HG03457 (cell line): Measurements from ENCODE around the gene MALAT1.
"Not testable (repeated sequence)": the region's sequence is repeated elsewhere in the genome, so short reads cannot be mapped to it uniquely, and the experiment has no call there.

Experiments used
- ATAC-seq: cut with Tn5 transposase; IDR thresholded peaks from one replicate; pipeline ENCODE4 v1.9.1; 2021; ENCODE audit warnings: moderate number of reproducible peaks; ENCODE audit not compliant: unreplicated experiment

MALAT1 gene

DNA sequence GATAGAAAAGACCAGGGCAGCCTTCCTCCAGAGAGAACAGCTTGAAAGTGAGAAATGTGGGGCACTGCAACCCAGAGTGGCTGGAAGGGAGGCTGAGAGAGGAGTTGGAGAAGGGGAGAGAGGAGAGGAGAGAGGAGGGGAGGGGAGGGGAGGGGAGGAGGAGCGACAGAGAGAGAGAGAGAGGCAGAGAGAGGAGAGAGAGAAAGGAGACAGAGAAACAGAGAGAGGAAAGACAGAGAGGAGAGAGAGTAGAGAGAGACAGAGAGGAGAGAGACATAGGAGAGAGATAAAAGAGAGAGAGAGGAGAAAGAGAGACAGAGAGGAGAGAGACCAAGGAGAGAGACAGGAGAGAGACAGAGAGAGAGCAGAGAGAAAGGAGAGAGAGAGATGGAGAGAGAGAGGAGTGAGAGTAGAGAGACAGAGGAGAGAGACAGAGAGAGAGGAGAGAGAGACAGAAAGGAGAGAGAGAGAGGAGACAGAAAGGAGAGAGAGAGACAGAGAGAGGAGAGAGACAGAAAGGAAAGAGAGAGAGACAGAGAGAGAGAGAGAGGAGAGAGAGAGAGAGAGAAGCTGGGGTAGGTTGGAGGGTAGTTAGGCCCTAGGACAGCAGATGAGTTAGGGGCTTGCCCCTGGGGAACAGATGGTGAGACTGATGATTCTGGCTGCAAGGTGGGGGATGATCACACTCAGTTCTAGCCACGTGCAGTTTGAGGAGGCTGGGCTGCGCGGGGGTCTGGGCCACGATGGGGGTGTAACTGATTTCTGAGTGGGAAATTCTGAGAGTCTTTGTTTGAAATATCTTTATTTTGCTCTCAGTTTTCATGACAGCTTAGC, 17.5 kb downstream of the MALAT1 start:
- no peak for ATAC-seq

DNA sequence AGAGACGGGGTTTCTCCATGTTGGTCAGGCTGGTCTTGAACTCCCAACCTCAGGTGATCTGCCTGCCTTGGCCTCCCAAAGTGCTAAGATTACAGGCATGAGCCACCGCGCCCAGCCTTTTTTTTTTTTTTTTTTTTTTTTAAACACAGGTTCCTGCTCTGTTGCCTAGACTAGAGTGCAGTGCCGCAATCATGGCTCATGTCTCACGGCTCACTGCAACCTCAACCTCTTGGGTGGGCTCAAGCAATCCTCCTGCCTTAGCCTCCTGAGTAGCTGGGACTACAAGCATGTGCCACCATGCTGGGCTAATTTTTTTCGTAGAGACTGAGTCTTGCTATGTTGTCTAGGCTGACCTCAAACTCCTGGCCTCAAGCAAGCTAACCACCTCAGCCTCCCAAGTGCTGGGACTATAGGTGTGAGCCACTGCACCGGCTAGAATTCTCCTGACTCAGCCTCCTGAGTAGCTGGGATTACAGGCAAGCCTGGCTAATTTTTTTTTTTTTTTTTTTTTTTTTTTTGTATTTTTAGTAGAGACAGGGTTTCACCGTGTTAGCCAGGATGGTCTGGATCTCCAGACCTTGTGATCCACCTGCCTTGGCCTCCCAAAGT, 20.2 kb downstream of the MALAT1 start:
- ATAC-seq, result not testable (repeated sequence)

DNA sequence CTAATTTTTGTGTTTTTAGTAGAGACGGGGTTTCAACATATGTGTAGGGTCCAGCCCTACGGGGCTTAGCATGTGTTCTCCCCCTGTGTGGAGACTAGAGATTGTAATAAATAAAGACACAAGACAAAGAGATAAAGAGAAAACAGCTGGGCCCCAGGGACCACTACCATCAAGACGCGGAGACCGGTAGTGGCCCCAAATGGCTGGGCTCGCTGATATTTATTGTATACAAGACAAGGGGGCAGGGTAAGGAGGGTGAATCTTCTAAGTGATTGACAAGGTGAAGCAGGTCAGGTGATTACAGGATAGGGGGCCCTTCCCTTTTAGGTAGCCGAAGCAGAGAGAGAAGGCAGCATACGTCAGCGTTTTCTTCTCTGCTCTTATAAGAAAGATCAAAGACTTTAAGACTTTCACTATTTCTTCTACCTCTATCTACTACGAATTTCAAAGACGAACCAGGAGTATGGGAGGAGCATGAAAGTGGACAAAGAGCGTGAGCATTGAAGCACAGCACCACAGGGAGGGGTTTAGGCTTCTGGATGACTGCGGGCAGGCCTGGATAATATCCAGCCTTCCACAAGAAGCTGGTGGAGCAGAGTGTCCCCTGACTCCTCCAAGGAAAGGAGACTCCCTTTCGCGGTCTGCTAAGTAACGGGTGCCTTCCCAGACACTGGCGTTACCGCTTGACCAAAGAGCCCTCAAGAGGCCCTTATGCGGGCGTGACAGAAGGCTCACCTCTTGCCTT, 23.1 kb downstream of the MALAT1 start:
- not testable (repeated sequence) for ATAC-seq

DNA sequence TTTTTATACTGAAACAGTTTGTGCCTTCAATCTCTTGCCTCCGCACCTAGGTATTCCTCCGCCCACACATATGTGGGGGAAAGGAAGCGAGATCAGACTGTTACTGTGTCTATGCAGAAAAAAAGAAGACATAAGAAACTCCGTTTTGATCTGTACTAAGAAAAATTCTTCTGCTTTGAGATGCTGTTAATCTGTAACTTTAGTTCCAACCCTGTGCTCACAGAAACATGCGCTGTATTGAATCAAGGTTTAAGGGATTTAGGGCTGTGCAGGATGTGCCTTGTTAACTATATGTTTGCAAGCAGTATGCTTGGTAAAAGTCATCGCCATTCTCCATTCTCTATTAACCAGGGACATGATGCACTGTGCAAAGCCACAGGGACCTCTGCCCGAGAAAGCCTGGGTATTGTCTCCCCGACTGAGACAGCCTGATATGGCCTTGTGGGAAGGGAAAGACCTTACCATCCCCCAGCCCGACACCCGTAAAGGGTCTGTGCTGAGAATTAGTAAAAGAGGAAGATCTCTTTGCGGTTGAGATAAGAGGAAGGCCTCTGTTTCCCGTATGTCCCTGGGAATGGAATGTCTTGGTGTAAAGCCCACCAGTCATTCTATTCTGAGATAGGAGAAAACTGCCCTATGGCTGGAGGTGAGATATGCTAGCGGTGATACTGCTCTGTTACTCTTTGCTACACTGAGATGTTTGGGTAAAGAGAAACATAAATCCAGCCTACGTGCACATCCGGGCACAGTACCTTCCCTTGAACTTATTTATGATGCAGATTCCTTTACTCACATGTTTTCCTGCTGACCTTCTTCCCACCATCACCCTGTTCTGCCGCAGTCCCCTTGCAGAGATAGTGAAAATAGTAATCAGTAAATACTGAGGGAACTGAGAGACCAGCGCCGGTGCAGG, 24.1 kb downstream of the MALAT1 start:
- not testable (repeated sequence) for ATAC-seq

DNA sequence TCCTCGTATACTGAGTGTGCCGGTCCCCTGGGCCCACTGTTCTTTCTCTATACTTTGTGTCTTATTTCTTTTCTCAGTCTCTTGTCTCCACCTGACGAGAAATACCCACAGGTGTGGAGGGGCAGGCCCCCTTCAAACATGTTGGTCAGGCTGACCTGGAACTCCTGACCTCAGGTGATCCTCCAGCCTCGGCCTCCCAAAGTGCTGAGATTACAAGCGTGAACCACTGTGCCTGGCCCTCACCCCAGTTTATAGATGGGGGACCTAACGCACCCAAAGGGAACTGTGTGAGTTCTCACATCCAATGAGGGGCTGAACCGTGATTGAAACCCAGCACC, 24.8 kb downstream of the MALAT1 start:
- ATAC-seq, result not testable (repeated sequence)

DNA sequence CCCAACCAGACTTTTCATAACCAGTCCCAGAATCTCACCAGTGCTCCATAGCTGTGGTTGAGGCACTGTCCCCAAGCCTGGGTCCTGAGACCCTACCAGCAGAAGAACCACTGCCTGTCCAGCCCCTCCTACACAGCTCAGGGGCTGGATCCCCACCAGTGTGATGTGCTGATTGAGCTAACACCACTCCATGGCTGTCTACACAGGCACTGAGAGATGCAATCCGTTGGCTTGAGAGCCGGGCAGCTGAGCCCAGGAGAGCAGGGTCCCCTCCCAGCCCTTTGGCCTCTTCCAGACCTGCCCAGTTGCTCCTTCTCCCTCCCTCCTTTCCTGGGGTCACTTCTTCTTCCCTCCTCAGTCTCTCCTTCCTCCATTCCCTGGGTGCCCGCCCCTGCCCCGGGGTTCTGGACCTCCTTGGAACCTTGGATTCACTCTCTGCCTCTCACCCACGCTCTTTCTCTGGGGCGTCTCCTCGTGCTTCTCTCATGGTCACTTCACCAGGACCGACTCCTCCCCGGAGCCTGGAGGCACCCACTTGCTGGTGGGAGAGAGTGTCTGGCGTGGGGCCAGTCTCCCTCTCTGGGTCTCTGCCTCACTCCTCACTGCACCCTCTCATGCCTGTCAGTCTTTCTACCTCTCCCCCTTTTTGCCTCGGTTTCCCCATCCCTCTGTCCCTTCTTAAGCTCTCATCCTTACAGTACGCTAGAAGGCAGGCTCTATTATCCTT, 25.3 kb downstream of the MALAT1 start:
- ATAC-seq, result no peak

DNA sequence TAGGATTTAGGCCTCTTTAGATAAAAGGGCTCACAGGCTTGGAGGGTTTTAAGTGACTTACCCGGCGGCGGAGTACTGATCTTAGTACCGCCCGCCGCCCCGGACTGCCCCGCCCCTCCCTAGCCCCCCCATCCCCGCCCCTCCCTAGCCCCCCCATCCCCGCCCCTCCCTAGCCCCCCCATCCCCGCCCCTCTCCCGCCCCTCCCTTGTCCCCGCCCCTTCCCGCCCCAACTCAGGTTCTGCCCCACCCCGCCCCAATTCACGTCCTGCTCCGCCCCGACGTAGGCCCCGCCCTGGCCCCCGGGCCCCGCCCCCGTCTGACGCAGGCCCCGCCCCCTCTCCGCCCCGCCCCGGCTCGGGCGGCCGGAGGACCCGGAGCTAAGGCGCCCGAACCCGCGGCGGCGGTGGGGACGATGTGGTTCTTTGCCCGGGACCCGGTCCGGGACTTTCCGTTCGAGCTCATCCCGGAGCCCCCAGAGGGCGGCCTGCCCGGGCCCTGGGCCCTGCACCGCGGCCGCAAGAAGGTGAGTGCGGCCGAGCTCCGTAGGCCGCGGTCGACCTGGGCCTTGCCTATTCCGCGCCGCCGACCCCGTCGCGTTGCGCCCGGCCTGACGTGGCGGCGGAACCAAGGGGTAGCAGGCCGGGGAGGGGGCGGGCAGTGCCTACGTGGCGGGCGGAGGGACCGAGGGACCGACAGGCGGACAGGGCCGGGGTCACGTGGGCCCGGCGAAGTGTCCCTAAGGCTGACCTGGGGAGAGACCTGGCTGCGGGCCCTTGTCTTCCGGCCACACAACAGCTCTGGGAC, 26.1 kb downstream of the MALAT1 start, which contains the start of gene SCYL1:
Gene SCYL1 (plus strand): TSS at position 343 of the 805 bp plus-strand sequence. CDS start 71 bp downstream, at position 414.
- no peak for ATAC-seq

DNA sequence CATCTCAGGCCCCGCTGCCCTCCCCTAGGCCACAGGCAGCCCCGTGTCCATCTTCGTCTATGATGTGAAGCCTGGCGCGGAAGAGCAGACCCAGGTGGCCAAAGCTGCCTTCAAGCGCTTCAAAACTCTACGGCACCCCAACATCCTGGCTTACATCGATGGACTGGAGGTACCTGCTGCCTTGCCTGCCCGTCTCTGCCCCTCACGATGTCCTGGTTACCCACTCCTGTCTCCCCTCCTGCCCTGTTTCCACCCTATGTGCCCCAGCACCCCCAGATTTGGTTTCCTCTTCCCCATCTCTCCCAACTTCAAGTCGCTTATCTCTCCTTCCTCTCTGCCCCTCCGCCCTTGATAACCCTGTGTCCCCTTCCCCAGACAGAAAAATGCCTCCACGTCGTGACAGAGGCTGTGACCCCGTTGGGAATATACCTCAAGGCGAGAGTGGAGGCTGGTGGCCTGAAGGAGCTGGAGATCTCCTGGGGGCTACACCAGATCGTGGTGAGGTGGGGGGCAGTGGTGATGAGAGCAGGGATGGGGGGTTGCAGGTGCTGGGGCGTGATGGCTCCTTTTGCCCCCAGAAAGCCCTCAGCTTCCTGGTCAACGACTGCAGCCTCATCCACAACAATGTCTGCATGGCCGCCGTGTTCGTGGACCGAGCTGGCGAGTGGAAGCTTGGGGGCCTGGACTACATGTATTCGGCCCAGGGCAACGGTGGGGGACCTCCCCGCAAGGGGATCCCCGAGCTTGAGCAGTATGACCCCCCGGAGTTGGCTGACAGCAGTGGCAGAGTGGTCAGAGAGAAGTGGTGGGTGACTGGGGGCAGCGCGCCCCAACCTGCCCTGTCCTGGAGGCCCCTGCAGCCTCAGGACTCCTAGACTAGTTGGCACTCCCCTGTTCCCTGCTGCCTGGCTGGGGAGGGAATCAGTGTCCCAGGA, 27.0 kb downstream of the MALAT1 start:
- no peak for ATAC-seq

DNA sequence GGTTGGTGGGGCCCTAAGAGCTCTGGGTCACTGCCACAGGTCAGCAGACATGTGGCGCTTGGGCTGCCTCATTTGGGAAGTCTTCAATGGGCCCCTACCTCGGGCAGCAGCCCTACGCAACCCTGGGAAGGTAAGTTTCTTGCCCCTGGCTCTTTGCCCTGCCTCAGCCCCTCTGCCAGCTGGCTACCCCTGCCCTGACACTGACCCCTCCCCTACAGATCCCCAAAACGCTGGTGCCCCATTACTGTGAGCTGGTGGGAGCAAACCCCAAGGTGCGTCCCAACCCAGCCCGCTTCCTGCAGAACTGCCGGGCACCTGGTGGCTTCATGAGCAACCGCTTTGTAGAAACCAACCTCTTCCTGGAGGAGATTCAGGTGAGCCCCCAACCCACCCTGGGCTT, 27.9 kb downstream of the MALAT1 start:
- no peak for ATAC-seq

DNA sequence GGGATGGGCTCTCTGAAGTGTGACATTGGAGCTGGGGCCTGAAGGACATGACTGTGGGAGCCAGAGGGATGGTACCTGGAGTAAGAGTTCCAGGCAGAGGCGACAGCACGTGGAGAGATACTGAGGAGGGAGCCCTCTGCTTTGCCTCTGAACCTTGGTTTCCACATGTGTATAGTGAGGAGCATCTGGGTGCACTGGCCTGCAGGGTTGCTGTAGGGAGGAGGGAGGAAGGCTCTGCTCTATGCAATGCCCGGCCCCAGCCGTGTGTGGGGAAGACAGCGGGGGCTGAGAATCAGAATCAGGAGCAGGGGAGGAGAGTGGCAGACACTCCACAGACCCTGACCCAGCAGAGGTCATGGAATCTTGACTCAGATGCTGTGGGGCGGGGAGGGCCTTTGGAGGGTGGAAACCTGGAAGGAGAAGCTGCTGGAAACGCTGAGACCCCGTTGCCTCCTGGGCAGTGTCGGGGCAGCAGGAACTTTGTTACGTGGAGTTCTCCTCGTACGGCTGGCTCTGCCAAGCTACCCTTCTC, 30.0 kb downstream of the MALAT1 start:
- no peak for ATAC-seq

DNA sequence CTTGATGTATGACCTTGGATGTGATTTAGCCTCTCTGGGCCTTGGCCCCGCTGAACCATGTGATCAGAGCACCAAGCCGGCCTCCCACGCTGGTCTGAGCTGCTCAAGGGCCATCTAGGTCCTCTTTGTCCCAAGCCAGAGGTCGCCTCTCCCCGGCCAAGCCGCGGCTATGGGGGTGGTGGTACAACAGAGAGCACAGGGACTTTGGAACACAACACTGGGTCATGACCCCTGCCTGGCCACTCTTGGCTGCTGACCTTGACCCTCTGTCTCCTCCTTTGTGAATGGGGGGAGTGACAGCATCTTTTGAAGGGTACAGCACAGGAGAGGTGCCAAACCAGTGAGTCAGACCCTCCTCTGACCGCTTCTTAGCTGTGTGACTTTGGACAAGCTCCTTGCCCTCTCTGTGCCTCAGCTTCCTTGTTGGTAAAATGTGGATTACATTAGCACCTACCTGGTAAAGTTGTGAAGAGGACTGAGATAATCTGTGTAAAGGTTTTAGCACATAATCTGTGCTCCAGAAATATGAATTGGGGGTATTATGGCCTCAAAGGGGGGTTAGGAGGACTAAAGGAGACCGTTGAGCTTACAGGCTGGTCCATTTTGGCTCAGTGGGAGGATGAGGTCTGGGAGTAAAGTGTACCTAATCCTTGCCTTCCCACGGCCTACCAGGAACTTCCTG, 30.8 kb downstream of the MALAT1 start:
- ATAC-seq, result no peak

DNA sequence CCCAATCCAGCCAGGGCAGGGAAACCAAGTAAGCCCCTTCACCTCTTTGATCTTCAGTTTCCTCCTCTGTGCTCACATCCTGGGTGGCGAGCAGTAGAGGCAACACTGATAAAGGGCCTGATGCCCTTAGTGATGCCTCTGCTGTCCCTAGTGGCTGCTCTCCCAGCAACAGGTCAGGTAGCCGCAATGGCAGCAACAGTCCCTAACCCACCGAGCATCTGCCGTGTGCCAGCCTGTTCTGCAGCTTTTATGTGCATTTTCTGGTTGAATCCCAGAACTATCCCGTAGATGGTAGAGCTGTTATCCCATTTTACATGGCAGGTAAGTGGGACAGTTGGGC, 31.3 kb downstream of the MALAT1 start:
- no peak for ATAC-seq

DNA sequence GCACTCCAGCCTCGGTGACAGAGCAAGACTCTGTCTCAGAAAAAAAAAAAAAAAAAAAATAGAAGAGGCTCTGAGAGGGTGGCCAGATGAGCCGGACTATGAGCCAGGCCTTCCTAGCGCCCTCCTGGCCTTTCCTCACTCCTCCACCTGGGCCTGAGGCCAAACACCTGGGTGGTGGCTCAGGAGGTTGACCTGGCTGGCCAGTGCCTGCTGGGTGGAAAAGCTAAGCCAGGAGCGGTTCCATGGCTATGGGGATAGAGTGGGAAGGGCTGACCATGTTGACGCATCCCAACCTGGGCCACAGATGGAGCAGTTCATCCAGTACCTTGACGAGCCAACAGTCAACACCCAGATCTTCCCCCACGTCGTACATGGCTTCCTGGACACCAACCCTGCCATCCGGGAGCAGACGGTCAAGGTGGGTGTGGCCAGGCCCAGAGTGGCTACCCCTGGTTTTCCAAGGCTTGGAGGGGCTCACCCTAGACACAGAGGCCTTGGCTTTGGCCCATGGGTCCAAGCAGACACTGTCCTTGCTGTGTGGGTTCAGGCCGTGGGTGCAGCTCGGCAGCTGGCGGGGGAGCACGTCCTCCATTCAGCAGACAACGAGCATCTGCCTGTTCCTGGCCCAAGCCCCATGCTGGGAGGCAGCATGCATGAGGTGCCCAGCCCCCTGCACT, 33.7 kb downstream of the MALAT1 start:
- ATAC-seq, result no peak

DNA sequence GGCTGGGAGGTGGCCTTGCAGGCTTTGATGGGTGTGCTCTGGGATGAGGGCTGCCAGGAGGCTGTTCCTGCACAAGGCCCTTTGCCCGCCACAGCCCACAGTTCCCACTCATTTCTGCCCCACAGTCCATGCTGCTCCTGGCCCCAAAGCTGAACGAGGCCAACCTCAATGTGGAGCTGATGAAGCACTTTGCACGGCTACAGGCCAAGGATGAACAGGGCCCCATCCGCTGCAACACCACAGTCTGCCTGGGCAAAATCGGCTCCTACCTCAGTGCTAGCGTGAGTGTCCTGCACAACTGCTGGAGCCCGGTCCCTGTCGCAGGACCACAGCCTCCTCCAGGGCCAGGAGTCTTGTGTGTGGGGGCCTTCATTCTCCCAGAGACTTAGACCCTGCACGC, 36.3 kb downstream of the MALAT1 start:
- no peak for ATAC-seq

DNA sequence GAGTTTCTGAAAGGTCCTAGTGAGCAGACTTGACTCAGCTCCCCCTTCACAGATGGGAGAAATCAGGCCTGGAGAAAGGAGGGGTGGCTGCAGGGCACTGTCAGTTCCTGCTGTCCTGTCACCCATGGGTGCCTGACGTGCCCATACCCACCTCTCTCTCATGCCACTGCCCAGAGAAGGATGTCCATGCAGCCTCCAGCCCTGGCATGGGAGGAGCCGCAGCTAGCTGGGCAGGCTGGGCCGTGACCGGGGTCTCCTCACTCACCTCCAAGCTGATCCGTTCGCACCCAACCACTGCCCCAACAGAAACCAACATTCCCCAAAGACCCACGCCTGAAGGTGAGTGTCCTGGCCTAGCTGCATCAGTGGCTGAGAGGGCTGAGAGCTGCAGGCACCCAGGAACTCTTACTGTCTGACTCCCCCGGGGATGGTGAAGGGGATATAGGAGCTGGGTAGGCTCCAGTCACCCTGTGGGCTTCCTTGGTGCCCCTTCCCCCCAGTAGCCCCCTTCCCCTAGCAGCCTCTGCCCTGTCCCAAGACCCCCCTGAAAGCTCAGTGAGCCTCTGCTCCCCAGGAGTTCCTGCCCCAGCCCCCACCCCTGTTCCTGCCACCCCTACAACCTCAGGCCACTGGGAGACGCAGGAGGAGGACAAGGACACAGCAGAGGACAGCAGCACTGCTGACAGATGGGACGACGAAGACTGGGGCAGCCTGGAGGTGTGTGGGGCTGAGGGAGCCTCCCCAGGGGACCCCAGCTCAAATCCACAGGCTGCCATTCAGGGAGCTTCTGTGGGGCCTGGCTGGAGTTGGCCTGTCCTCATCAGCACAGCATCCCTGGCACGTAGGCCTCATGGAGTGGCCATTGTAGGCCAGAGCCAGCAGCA, 37.8 kb downstream of the MALAT1 start:
- ATAC-seq, result no peak

DNA sequence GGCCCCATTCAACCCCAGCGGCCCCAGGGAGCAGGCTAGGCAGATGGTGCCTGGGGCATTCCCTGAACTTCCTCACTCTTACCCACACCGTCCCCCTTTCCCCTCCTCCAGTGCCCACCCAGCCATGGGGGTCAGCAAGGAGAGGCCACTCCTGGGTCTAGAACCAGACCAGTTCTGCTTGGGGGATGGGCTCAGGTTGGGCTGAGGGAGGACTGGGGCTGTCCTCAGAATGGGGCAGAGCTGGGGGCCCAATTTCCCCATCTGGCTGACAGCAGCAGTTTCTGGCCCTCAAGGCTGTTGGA, 38.4 kb downstream of the MALAT1 start:
- ATAC-seq, result no peak
